ENCODE measurements around the gene SNTG2.

DNA sequence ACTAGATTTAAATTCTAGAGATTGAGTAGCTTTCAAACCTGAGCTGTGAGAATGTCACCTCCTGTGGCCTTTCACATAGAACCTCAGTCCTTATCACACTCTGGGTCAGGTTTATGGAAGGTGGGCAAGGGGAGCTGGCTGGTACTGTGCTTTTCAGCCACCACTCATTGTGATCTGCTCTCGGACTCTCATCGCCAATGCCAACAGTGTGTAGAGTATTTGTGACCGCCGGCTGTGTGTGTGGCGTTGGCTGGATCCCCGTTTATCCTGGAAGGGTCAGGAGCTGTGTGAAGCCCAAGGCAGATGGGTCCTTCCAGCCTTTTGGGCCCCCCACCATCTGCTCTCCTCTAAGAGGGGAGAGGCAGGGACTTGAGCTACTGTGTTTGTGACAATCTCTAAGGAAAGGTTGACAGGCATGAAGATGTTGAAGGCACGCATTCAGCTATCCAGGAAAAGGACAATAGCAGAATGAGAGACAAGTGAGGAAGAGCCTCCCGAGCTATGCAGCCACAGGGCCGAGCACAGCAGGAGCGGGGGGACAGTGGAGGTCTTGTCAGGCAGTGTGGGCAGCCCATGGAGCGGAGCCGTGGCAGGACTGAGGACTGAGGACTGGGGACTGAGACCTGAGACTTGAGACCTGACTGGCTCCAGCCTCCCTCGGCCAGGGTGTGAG lies 355.5 kb downstream of the SNTG2 start:
- TF ChIP-seq, protein P1, sequence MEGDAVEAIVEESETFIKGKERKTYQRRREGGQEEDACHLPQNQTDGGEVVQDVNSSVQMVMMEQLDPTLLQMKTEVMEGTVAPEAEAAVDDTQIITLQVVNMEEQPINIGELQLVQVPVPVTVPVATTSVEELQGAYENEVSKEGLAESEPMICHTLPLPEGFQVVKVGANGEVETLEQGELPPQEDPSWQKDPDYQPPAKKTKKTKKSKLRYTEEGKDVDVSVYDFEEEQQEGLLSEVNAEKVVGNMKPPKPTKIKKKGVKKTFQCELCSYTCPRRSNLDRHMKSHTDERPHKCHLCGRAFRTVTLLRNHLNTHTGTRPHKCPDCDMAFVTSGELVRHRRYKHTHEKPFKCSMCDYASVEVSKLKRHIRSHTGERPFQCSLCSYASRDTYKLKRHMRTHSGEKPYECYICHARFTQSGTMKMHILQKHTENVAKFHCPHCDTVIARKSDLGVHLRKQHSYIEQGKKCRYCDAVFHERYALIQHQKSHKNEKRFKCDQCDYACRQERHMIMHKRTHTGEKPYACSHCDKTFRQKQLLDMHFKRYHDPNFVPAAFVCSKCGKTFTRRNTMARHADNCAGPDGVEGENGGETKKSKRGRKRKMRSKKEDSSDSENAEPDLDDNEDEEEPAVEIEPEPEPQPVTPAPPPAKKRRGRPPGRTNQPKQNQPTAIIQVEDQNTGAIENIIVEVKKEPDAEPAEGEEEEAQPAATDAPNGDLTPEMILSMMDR (IDR thresholded peaks at IDR 0.05), result no peak
- TF ChIP-seq EP300 (IDR thresholded peaks at IDR 0.05) (no peak), POLR2A (IDR thresholded peaks at IDR 0.05; ENCODE audit: low read depth) (no peak)

Data from esophagus muscularis mucosa (tissue), 4 donors.